GM20000 (cell line): ENCODE data around the gene PRKAG2.

ENCODE experiments used
- DNase-seq: peaks from one replicate; pipeline ENCODE4 v3.0.0; 2012; ENCODE audit warnings: low spot score
- TF ChIP-seq, protein P1 (sequence below): IDR thresholded peaks from 2 replicates; pipeline ENCODE4 v1.5.1; 2012; ENCODE audit warnings: mild to moderate bottlenecking, control low read depth; ENCODE audit errors: extremely low read depth, missing control alignments

PRKAG2 gene

GRCh38 chr7:151767557-151767956, 109.4 kb downstream of the PRKAG2 start:
- no peak for DNase-seq
- TF ChIP-seq, protein P1, sequence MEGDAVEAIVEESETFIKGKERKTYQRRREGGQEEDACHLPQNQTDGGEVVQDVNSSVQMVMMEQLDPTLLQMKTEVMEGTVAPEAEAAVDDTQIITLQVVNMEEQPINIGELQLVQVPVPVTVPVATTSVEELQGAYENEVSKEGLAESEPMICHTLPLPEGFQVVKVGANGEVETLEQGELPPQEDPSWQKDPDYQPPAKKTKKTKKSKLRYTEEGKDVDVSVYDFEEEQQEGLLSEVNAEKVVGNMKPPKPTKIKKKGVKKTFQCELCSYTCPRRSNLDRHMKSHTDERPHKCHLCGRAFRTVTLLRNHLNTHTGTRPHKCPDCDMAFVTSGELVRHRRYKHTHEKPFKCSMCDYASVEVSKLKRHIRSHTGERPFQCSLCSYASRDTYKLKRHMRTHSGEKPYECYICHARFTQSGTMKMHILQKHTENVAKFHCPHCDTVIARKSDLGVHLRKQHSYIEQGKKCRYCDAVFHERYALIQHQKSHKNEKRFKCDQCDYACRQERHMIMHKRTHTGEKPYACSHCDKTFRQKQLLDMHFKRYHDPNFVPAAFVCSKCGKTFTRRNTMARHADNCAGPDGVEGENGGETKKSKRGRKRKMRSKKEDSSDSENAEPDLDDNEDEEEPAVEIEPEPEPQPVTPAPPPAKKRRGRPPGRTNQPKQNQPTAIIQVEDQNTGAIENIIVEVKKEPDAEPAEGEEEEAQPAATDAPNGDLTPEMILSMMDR: no peak

GRCh38 chr7:151764056-151764920, 112.6 kb downstream of the PRKAG2 start:
- TF ChIP-seq, protein P1: no peak
- no peak for DNase-seq

DNA sequence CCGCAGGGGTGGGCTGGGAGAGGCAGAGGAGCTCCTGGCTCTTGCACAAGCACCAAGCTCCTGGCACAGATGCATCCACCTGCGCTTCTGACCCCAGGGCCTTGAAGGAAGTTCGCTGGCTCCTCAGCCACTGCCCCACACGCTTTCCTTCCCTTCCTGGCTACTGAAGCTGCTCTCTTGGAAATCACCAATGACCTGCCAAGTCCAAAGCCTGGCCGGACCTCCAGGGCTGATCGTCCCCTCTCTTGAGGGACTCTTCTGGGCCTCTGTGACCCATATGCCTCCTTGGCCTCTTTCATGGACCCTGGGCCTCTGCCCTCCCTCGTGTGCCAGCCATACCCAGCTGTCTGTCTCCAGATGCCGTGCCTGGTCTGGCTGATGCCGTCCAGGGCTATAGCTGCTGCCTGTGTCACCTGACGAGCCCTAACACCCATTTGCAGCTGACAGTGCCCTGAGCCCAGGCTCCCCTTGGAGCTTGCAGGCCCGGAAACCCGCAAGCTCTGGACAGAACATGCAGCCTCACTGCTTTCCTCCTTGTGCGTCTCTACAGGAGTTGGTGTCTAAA, 113.4 kb downstream of the PRKAG2 start:
- TF ChIP-seq, protein P1: no peak
- DNase-seq: no peak

GRCh38 chr7:151762583-151763245, 114.2 kb downstream of the PRKAG2 start:
- DNase-seq: no peak
- TF ChIP-seq, protein P1: no peak

- no peak for DNase-seq
- TF ChIP-seq, protein P1: no peak
Observed at GRCh38 chr7:151761957-151762356, 115.0 kb downstream of the PRKAG2 start.

DNA sequence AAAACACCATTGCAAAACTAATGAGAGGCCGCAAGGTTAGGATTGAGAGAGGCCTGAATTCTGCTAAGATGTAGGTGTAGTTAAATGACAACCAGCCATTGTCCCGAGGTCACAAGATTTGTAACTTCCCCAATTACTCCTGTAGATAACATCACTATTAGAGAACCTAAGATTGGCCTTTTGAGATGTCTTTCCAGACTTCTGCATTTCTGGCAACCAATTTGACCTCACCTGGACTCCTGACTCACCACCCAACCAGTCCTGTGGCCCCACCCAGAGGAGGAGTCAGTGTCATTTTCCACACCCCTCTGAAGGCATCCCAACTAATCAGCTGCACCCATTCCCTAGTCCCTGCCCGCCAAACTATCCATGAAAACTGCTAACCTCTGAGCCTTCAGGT, 115.7 kb downstream of the PRKAG2 start:
- DNase-seq: no peak
- TF ChIP-seq, protein P1: no peak

- TF ChIP-seq, protein P1: peak; percentile 75
- DNase-seq: peak; percentile 84
Observed at GRCh38 chr7:151759591-151760042, 117.3 kb downstream of the PRKAG2 start.
